GM23338 (cell line): ENCODE measurements around the gene DDC.

ENCODE experiments used
- CREB1 ChIP-seq: fragments of 250-450 bp; sonication (Bioruptor Pico); IDR thresholded peaks from 2 replicates; pipeline ENCODE4 v1.5.0; 2020; ENCODE audit warnings: low read depth, mild to moderate bottlenecking, moderate library complexity
- CTCF ChIP-seq, 2 experiments: fragments of 200-600 bp in 1 of 2; sonication (generic) in 1 of 2; conservative IDR thresholded peaks; 2 replicates each; pipeline versions ENCODE4 v1.5.1 to v1.6.1; 2016 to 2017; ENCODE audit warnings: antibody characterized with exemption in 2 of 2, low read depth in 2 of 2, mild to moderate bottlenecking in 2 of 2, moderate library complexity in 1 of 2
- EZH2 ChIP-seq: fragments of 200-600 bp; sonication (generic); IDR thresholded peaks from one replicate; pipeline ENCODE4 v1.8.0; 2017; ENCODE audit warnings: antibody characterized with exemption, mild to moderate bottlenecking, low read depth; ENCODE audit not compliant: unreplicated experiment
- EZH2phosphoT487 ChIP-seq: fragments of 200-600 bp; sonication (generic); IDR thresholded peaks from one replicate; pipeline ENCODE4 v1.8.1; 2018; ENCODE audit warnings: antibody characterized with exemption; ENCODE audit not compliant: unreplicated experiment
- JUNB ChIP-seq: IDR thresholded peaks from one replicate; pipeline ENCODE4 v1.6.1; 2016; ENCODE audit warnings: antibody characterized with exemption; ENCODE audit not compliant: unreplicated experiment
- NANOG ChIP-seq: IDR thresholded peaks from 2 replicates; pipeline ENCODE4 v1.6.1; 2016; ENCODE audit warnings: antibody characterized with exemption, borderline replicate concordance
- POLR2AphosphoS5 ChIP-seq: IDR thresholded peaks from 2 replicates; pipeline ENCODE4 v1.6.1; 2016; ENCODE audit warnings: antibody characterized with exemption, low read depth
- STAT1 ChIP-seq: IDR thresholded peaks from one replicate; pipeline ENCODE4 v1.6.1; 2016; ENCODE audit warnings: antibody characterized with exemption; ENCODE audit not compliant: unreplicated experiment
- ZNF114 ChIP-seq: fragments of 250-450 bp; sonication (Bioruptor Pico); IDR thresholded peaks from 2 replicates; pipeline ENCODE4 v1.5.0; 2020; ENCODE audit warnings: mild to moderate bottlenecking, moderate library complexity
- ZNF331 ChIP-seq: fragments of 250-450 bp; sonication (Bioruptor Pico); IDR thresholded peaks from 2 replicates; pipeline ENCODE4 v1.5.0; 2020; ENCODE audit warnings: low read depth, mild to moderate bottlenecking, moderate library complexity
- TF ChIP-seq, protein P1 (sequence below): IDR thresholded peaks from one replicate; pipeline ENCODE4 v1.6.1; 2018; ENCODE audit warnings: antibody characterized with exemption; ENCODE audit not compliant: unreplicated experiment
- TF ChIP-seq, protein P2 (sequence below): IDR thresholded peaks from 2 replicates; pipeline ENCODE4 v1.6.1; 2016; ENCODE audit warnings: antibody characterized with exemption

DNA sequence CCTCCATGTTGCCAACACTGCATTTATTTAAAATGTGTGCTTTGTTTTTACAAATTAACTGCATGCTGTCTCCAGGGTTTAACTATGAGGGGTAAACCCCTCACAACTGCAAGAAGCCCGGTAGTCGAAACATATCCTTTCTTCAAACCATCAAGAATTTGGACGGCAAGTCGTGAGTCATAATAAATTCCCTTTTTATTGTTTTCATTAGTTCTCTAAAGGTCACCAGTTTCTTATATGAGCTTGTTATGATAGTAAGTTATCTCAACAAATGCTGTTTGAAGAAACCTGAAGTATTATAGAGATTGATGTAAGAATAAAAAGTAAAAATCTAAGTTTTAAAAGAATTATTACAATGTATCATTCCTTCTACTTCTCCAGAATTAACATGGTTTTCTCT lies 102.8 kb downstream of the DDC start:
- TF ChIP-seq ZNF331 (CRISPR knock-in tag), result no peak
- TF ChIP-seq EZH2, result no peak
- TF ChIP-seq CTCF (conservative IDR thresholded peaks at IDR 0.05; ENCODE audit: low read depth in 2 of 2), result no peak
- TF ChIP-seq POLR2AphosphoS5, result no peak
- no peak for TF ChIP-seq CREB1
- TF ChIP-seq, protein P1, sequence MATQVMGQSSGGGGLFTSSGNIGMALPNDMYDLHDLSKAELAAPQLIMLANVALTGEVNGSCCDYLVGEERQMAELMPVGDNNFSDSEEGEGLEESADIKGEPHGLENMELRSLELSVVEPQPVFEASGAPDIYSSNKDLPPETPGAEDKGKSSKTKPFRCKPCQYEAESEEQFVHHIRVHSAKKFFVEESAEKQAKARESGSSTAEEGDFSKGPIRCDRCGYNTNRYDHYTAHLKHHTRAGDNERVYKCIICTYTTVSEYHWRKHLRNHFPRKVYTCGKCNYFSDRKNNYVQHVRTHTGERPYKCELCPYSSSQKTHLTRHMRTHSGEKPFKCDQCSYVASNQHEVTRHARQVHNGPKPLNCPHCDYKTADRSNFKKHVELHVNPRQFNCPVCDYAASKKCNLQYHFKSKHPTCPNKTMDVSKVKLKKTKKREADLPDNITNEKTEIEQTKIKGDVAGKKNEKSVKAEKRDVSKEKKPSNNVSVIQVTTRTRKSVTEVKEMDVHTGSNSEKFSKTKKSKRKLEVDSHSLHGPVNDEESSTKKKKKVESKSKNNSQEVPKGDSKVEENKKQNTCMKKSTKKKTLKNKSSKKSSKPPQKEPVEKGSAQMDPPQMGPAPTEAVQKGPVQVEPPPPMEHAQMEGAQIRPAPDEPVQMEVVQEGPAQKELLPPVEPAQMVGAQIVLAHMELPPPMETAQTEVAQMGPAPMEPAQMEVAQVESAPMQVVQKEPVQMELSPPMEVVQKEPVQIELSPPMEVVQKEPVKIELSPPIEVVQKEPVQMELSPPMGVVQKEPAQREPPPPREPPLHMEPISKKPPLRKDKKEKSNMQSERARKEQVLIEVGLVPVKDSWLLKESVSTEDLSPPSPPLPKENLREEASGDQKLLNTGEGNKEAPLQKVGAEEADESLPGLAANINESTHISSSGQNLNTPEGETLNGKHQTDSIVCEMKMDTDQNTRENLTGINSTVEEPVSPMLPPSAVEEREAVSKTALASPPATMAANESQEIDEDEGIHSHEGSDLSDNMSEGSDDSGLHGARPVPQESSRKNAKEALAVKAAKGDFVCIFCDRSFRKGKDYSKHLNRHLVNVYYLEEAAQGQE, result no peak
- no peak for TF ChIP-seq EZH2phosphoT487
- TF ChIP-seq, protein P2, sequence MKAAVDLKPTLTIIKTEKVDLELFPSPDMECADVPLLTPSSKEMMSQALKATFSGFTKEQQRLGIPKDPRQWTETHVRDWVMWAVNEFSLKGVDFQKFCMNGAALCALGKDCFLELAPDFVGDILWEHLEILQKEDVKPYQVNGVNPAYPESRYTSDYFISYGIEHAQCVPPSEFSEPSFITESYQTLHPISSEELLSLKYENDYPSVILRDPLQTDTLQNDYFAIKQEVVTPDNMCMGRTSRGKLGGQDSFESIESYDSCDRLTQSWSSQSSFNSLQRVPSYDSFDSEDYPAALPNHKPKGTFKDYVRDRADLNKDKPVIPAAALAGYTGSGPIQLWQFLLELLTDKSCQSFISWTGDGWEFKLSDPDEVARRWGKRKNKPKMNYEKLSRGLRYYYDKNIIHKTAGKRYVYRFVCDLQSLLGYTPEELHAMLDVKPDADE, result no peak
- TF ChIP-seq NANOG, result no peak
- no peak for TF ChIP-seq JUNB
- TF ChIP-seq ZNF114, result no peak
- TF ChIP-seq STAT1, result no peak
